COLO668 (cell line): ENCODE measurements around the gene GPR156.
A peak's percentile ranks its signal among the peaks of the same experiment; 100 is the strongest.
"Not testable (repeated sequence)": the region's sequence is repeated elsewhere in the genome, so short reads cannot be mapped to it uniquely, and the experiment has no call there.

Experiments
- DNase-seq: peaks from one replicate; lab custom pipeline; 2025; ENCODE audit not compliant: unreplicated experiment; lab: John Stamatoyannopoulos, UW

Gene GPR156

GRCh38 chr3:120284747-120285507 is at the start of gene GPR156:
TSS of gene GPR156 (minus strand) at chr3:120285222. CDS start at chr3:120244098, 41,124 bp downstream.
- peak; percentile 4 for DNase-seq

DNA sequence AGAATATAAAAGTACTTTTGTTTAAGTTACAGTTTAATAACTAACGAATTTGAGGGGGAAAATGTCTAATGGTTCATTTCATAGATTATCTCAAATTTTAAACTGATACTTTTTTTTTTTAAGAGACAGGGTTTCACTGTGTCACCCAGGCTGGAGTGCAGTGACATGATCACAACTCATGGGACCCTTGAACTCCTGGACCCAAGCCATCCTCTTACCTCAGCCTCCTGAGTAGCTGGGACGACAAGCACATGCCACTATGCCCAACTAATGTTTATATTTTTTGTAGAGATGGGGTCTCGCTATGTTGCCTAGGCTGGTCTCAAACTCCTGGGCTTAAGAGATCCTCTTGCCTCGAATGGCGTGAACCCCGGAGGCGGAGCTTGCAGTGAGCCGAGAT is 47.6 kb upstream of the GPR156 start:
- no peak for DNase-seq

DNA sequence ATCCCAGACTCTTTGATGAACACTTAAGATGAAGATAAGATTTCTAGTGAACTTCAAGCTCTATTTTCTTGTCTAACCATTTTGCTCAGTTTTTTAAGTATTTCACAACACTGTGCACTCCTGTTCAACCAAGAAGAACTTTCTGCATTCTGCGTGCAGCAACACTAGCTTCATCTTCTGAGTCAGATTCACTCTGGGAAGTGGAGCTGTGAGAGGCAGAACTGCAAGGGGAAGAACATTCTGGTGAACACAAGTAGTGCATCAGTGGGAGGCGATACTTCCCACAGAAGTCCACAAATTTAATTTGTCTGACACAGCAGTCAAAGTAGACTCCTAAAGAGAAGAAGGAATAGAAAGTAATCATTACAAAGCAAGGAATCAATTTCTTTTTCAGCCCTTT is 46.1 kb upstream of the GPR156 start:
- no peak for DNase-seq

DNA sequence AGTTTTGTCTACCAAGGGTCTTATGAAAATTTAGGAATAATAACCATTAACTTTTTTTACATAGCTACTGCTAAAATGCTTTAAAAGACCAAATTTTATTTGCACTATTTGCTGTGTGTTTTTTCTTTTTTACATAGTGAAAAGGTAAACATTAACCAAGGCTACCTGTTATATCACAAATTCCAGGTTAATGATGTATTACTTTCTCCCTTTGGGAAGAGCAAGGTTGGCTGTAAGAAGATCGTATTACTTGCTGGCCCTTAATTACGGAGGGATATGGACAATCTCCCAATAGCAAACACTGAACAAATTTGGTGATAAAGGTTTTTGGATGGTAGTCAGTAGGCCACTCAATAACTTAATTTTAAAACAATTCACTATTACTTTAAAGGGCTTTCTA is 41.8 kb upstream of the GPR156 start:
- no peak for DNase-seq

GRCh38 chr3:120324190-120324589 is 39.2 kb upstream of the GPR156 start:
- no peak for DNase-seq

GRCh38 chr3:120323761-120324160 is 38.7 kb upstream of the GPR156 start:
- not testable (repeated sequence) for DNase-seq

DNA sequence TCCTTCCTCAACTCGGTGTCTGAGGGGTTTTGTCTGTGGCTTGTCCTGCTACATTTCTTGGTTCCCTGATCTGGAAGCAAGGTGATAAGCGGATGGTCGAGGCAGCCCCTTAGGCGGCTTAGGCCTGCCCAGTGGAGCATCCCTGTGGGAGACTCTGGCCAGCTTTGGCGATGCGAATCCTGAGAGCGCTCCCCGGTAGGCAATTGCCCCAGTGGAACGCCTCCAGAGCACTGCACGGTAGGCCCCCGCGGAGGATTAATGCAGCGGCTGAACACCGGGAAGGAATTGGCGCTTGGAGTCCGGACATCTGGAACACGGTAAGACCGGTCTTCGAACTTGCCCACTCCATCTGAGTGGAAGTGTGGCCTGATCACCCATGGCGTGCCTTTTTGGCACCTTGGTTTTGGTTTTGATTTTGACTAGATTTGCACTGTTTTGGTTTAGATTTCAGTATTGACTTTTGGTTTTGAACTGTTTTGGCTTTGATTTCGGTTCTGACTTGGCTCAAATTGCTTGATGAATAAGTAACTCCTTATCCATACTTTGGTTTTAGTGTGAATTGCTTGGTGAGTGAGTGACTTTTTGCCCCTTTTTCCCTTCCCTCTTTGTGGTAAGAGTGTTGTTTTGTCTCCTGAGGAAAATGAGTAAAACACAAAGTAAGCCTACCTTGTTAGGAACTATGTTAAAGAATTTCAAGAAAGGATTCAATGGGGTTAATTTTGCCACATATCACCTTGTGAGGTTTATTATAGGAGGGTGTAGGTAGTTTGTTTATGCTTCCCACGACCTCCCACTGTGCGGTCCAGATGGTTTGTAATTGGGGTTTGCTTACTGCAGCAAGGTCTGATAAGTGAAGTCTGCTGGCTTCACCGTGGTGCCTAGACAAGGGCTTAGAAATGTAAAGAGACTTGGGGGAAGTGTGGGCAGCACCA is 27.1 kb upstream of the GPR156 start:
- DNase-seq = no peak

DNA sequence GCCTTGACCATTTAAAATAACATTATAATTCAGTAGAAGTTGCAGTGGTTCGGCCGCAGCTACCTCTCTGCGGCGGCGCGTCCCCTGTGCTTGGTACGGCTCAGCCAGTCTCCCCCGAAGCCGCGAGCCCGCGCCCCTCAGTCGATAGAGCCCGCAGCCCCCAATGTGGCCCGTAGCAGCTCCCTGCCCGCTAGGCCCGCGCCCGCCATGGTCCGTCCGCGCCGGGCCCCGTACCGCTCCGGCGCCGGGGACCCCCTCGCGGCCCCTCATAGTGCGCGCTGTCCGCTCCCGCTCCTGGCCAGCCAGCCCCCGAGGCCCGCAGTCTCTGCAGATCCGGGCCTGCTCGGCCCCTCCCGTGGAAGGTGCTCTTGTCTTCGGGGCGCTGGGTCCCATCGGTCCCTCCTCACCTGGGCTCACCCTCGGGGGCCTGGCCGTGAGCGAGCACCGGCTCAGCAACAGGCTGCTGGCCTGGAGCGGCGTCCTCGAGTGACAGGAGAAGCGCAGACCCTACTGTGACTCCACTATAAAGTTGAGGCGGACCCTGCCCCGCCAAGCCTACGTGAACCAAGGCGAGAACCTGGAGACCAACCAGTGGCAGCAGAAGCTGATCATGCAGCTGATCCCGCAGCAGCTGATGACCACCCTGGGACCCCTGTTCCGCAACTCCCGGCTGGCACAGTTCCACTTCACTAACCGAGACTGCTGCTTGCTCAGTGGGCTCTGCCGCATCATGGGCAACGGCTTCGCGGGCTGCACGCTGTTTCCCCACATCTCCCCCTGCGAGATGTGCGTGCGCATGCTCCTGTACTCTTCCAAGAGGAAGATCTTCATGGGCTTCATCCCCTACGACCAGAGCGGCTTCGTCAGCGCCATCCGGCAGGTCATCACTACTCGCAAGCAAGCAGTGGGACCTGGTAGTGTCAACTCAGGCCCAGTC is 21.8 kb upstream of the GPR156 start:
- no peak for DNase-seq

DNA sequence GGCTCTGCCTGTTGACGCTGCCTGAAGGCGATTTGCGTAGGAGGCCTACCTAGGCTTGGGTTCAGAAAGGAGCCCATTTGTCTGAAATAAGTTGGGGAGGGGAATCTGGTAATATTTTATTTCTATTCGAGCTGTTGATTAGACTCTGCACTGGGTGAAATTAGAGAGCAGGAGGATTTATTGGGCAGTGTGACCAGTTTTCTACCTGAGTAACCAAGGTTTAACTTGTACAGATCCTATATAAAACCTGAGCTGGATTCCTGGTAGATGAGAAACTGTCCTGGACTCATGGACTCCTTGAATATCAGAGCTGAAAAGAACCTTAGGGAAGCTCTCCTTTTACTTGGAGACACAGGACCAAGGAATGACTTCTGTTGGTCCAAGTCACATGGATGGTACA is 19.6 kb upstream of the GPR156 start:
- no peak for DNase-seq

GRCh38 chr3:120302361-120302760 is 17.3 kb upstream of the GPR156 start:
- DNase-seq = no peak

GRCh38 chr3:120300971-120301370 is 15.9 kb upstream of the GPR156 start:
- no peak for DNase-seq

GRCh38 chr3:120299403-120299802 is 14.4 kb upstream of the GPR156 start:
- no peak for DNase-seq

GRCh38 chr3:120298996-120299395 is 14.0 kb upstream of the GPR156 start:
- DNase-seq = no peak

DNA sequence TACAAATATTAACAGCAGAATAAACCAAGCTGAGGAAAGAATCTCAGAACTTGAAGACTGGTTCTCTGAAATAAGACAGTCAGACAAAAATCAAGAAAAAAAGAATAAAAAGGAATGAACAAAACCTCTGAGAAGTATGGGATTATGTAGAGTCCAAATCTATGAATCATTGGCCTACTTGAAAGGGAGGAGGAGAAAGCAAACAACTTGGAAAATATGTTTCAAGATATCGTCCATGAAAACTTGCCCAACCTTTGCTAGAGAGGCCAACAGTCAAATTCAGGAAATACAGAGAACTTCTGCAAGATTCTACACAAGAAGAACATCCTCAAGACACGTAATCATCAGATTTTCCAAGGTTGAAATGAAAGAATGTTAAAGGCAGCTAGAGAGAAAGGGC is 6.5 kb upstream of the GPR156 start:
- not testable (repeated sequence) for DNase-seq

- no peak for DNase-seq
These were observed 4.6 kb upstream of the GPR156 start for GRCh38 chr3:120289636-120290035.

- no peak for DNase-seq
These were observed 1.4 kb upstream of the GPR156 start for GRCh38 chr3:120286465-120286864.

DNA sequence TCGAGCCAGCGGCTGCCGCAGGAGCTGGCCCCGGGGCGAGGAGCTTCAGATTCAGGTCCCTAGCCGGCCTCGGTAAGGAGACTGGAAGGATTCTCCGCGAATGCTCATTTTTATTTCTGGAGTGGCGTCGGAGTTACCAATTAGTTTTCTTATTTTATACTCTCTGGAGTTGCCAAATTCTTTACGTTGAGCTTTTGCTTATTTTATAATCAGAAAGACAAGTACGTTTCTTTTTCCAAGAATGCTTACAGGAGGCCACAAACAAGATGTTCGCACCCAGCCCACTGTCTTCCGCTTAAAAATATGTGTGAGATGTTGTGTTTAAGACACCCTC is 453 bp upstream of the GPR156 start:
- DNase-seq = no peak

GRCh38 chr3:120281261-120281660 is 3.8 kb downstream of the GPR156 start:
- DNase-seq = no peak

- DNase-seq = no peak
These were observed 4.5 kb downstream of the GPR156 start for GRCh38 chr3:120280566-120280965.

GRCh38 chr3:120280026-120280425 is 5.0 kb downstream of the GPR156 start:
- no peak for DNase-seq

- DNase-seq = no peak
These were observed 8.3 kb downstream of the GPR156 start for GRCh38 chr3:120276767-120277166.
